Fibroblast of lung (primary cell): Measurements from ENCODE around the gene ITPKA.

Experiments used
- CTCF ChIP-seq, 2 donors: IDR thresholded peaks in 1 of 2; conservative IDR thresholded peaks in 1 of 2; 1 replicate in 1 of 2; 2 replicates in 1 of 2; pipeline ENCODE4 v1.5.1; 2011 to 2012; ENCODE audit warnings: low read length in 2 of 2, control low read depth in 1 of 2, inconsistent platforms in 1 of 2, low read depth in 1 of 2, mild to moderate bottlenecking in 1 of 2
- EZH2 ChIP-seq: IDR thresholded peaks from 2 replicates; pipeline ENCODE4 v1.5.1; 2012; ENCODE audit warnings: low read length, control low read depth, mild to moderate bottlenecking; ENCODE audit errors: missing control alignments

- TF ChIP-seq CTCF (conservative IDR thresholded peaks at IDR 0.05 in 1 of 2, IDR thresholded peaks at IDR 0.05 in 1 of 2; ENCODE audit: low read depth in 1 of 2, low read length in 2 of 2) (no peak), EZH2 (no peak)
Observed at GRCh38 chr15:41473418-41473817, 20.3 kb upstream of the ITPKA start.
